ENCODE results near the gene CLEC4F. TPM values are rescaled to one million over a fixed set of nuclear protein-coding genes. Genes with fewer than 3 reads are reported as not detected.

The CLEC4F gene
- total and polyA plus RNA-seq, 2 of the 13 experiments (the other 11 are each of a cell fraction or from before 2014, with no cell fraction given) = 0.12 to 0.13 TPM

- TF ChIP-seq YEATS4 (CRISPR knock-in tag; IDR thresholded peaks at IDR 0.05; ENCODE audit: borderline replicate concordance) = peak; percentile 56; the same call in 1 of the 2 replicates
- TF ChIP-seq, protein P1, sequence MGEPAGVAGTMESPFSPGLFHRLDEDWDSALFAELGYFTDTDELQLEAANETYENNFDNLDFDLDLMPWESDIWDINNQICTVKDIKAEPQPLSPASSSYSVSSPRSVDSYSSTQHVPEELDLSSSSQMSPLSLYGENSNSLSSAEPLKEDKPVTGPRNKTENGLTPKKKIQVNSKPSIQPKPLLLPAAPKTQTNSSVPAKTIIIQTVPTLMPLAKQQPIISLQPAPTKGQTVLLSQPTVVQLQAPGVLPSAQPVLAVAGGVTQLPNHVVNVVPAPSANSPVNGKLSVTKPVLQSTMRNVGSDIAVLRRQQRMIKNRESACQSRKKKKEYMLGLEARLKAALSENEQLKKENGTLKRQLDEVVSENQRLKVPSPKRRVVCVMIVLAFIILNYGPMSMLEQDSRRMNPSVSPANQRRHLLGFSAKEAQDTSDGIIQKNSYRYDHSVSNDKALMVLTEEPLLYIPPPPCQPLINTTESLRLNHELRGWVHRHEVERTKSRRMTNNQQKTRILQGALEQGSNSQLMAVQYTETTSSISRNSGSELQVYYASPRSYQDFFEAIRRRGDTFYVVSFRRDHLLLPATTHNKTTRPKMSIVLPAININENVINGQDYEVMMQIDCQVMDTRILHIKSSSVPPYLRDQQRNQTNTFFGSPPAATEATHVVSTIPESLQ (CRISPR knock-in tag; conservative IDR thresholded peaks at IDR 0.05) = no peak
- TF ChIP-seq CCDC6 (CRISPR knock-in tag; IDR thresholded peaks at IDR 0.05) = peak; percentile 68; the same call in 1 of the 2 replicates
- TF ChIP-seq PAWR (CRISPR knock-in tag; IDR thresholded peaks at IDR 0.05; ENCODE audit: borderline replicate concordance) = no peak
- no peak for TF ChIP-seq ZNF619 (CRISPR knock-in tag; IDR thresholded peaks at IDR 0.05)
- no peak for TF ChIP-seq ZNF432 (CRISPR knock-in tag; IDR thresholded peaks at IDR 0.05; ENCODE audit: borderline replicate concordance)
- peak; percentile 92 for TF ChIP-seq NFIC (IDR thresholded peaks at IDR 0.05; ENCODE audit: low read length)
- TF ChIP-seq ZFX (CRISPR knock-in tag; IDR thresholded peaks at IDR 0.05; ENCODE audit: low read depth) = peak; percentile 46; the same call in 1 of the 2 replicates
- no peak for TF ChIP-seq ZNF550 (CRISPR knock-in tag; IDR thresholded peaks at IDR 0.05; ENCODE audit: borderline replicate concordance)
- TF ChIP-seq ZFP37 (CRISPR knock-in tag; IDR thresholded peaks at IDR 0.05; ENCODE audit: borderline replicate concordance) = 0 out of 2 replicates have a peak, but pooled peaks have one; percentile 46
- TF ChIP-seq ZNF431 (CRISPR knock-in tag; IDR thresholded peaks at IDR 0.05; ENCODE audit: borderline replicate concordance, low read depth) = 0 out of 2 replicates have a peak, but pooled peaks have one; percentile 63
- TF ChIP-seq SKIL (CRISPR knock-in tag; IDR thresholded peaks at IDR 0.05; ENCODE audit: borderline replicate concordance) = peak; percentile 87; the same call in 1 of the 2 replicates
- peak; percentile 88 for TF ChIP-seq NKX3-1 (CRISPR knock-in tag; IDR thresholded peaks at IDR 0.05)
- TF ChIP-seq, protein P2, sequence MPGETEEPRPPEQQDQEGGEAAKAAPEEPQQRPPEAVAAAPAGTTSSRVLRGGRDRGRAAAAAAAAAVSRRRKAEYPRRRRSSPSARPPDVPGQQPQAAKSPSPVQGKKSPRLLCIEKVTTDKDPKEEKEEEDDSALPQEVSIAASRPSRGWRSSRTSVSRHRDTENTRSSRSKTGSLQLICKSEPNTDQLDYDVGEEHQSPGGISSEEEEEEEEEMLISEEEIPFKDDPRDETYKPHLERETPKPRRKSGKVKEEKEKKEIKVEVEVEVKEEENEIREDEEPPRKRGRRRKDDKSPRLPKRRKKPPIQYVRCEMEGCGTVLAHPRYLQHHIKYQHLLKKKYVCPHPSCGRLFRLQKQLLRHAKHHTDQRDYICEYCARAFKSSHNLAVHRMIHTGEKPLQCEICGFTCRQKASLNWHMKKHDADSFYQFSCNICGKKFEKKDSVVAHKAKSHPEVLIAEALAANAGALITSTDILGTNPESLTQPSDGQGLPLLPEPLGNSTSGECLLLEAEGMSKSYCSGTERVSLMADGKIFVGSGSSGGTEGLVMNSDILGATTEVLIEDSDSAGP (CRISPR knock-in tag; IDR thresholded peaks at IDR 0.05; ENCODE audit: borderline replicate concordance) = no peak; the same call in 1 of the 2 replicates
- TF ChIP-seq MAFK (conservative IDR thresholded peaks at IDR 0.05 in 1 of 2, IDR thresholded peaks at IDR 0.05 in 1 of 2; ENCODE audit: low read length in 2 of 2) = peak in 1 of 2 experiments; percentile 34; a peak in 2 of 4 replicates
- peak; percentile 88; the same call in 1 of the 2 replicates for TF ChIP-seq MIER3 (CRISPR knock-in tag; IDR thresholded peaks at IDR 0.05; ENCODE audit: borderline replicate concordance)
- peak; percentile 97 for TF ChIP-seq DPF2 (CRISPR knock-in tag; IDR thresholded peaks at IDR 0.05; ENCODE audit: borderline replicate concordance, low read depth)
- peak; percentile 99 for TF ChIP-seq NCOA2 (CRISPR knock-in tag; IDR thresholded peaks at IDR 0.05)
- TF ChIP-seq ARNTL (CRISPR knock-in tag; IDR thresholded peaks at IDR 0.05) = peak; percentile 70; the same call in 1 of the 2 replicates
Observed at GRCh38 chr2:70807102-70807827, 13.1 kb downstream of the CLEC4F start (continued).

Measured in HepG2 (cell line).